ENCODE measurements around the gene AP5S1. TPM values are rescaled to one million over a fixed set of nuclear protein-coding genes. Genes with fewer than 3 reads are reported as not detected.

AP5S1 gene
- total RNA-seq, 1 donor from 2014 or later = 14.4 TPM

- H3K4me3 ChIP-seq (ENCODE audit: low read depth, low read length) = peak overlapping the region; percentile 99
- TF ChIP-seq, protein P1, sequence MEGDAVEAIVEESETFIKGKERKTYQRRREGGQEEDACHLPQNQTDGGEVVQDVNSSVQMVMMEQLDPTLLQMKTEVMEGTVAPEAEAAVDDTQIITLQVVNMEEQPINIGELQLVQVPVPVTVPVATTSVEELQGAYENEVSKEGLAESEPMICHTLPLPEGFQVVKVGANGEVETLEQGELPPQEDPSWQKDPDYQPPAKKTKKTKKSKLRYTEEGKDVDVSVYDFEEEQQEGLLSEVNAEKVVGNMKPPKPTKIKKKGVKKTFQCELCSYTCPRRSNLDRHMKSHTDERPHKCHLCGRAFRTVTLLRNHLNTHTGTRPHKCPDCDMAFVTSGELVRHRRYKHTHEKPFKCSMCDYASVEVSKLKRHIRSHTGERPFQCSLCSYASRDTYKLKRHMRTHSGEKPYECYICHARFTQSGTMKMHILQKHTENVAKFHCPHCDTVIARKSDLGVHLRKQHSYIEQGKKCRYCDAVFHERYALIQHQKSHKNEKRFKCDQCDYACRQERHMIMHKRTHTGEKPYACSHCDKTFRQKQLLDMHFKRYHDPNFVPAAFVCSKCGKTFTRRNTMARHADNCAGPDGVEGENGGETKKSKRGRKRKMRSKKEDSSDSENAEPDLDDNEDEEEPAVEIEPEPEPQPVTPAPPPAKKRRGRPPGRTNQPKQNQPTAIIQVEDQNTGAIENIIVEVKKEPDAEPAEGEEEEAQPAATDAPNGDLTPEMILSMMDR (conservative IDR thresholded peaks at IDR 0.05; ENCODE audit: low read depth, low read length) = no peak
- no peak for DNase-seq (ENCODE audit: low read depth)
Measured at GRCh38 chr20:3846378-3846739, 26.0 kb downstream of the AP5S1 start.

DNA sequence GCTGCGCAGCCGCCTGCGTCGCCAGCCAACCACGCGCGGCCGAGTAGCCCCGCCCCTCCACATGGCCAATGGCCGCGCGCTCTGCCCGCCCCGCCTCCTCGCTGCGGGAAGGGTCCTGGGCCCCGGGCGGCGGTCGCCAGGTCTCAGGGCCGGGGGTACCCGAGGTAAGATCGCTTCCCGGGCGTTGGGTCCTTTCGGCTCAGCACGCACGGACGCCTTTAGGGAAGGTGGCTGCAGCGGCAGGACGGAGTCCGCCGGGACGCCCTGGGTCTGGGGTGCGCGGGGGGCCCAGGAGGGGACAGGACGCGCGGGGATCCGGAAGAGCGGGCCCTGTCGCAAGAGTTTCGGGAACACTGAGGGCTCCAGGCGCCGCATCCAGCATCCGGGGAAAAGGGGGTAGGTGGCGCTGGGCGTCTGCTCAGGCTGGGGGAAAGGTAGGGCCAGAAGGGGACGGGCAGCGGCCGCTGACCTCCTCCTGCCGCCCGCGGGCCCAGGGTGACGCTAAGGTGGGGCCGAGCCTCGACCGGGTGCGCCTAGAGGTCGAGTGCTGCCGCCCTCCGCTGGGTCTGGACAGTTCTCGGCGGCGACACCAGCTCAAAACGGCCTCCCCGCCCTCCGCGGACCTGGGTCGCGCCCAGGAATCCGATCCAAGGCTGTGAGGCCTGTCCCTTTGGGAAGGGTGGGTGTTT, 26.5 kb downstream of the AP5S1 start, which contains the start of gene MAVS:
Gene MAVS, plus strand, starts transcription at position 95 of the 689 bp plus-strand sequence. CDS start 7,791 bp downstream, outside the sequence.
- DNase-seq (ENCODE audit: low read depth) = no peak
- TF ChIP-seq, protein P1 (conservative IDR thresholded peaks at IDR 0.05; ENCODE audit: low read depth, low read length) = no peak
- peak within 1 kb of the TSS; percentile 99 for H3K4me3 ChIP-seq (ENCODE audit: low read depth, low read length)

- H3K4me3 ChIP-seq (ENCODE audit: low read depth, low read length) = peak overlapping the region; percentile 99
- TF ChIP-seq, protein P1 (conservative IDR thresholded peaks at IDR 0.05; ENCODE audit: low read depth, low read length) = no peak
- DNase-seq (ENCODE audit: low read depth) = no peak
Measured at GRCh38 chr20:3847429-3847940, 27.1 kb downstream of the AP5S1 start.

- DNase-seq (ENCODE audit: low read depth) = no peak
- TF ChIP-seq, protein P1 (conservative IDR thresholded peaks at IDR 0.05; ENCODE audit: low read depth, low read length) = no peak
- no peak overlapping the region for H3K4me3 ChIP-seq (ENCODE audit: low read depth, low read length)
Measured at GRCh38 chr20:3848565-3848964, 28.2 kb downstream of the AP5S1 start.

GRCh38 chr20:3854462-3854871, 34.1 kb downstream of the AP5S1 start:
- no peak for DNase-seq (ENCODE audit: low read depth)
- no peak overlapping the region for H3K4me3 ChIP-seq (ENCODE audit: low read depth, low read length)
- TF ChIP-seq, protein P1 (conservative IDR thresholded peaks at IDR 0.05; ENCODE audit: low read depth, low read length) = no peak

DNA sequence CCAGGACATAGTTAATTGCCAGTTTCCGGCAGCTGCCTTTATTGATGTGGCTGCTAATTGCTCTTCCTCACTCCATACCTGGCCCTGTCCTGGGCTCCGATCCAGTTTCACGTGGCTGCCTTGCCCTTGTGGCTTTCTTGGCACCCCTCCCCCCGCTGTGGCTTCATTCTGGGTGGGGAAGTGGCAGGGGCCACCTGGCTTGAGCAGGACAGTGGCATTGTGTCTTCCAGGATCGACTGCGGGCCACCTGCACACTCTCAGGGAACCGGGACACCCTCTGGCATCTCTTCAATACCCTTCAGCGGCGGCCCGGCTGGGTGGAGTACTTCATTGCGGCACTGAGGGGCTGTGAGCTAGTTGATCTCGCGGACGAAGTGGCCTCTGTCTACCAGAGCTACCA, 37.1 kb downstream of the AP5S1 start:
- H3K4me3 ChIP-seq (ENCODE audit: low read depth, low read length) = no peak overlapping the region
- no peak for DNase-seq (ENCODE audit: low read depth)
- TF ChIP-seq, protein P1 (conservative IDR thresholded peaks at IDR 0.05; ENCODE audit: low read depth, low read length) = no peak

DNA sequence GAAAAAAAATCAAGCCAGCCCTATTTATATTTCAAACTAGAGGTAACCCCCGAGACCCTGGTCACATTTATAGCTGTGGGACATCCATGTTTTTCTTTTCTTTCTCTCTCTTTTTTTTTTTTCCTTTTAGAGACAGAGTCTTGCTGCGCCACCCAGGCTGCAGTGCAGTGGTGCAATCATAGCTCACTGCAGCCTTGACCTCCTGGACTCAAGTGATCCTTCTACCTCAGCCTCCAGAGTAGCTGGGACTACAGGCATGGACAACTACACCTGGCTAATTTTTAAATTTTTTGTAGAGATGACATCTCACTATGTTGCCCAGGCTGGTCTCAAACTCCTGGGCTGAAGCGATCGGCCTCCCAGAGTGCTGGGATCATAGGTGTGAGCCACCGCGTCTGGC, 38.3 kb downstream of the AP5S1 start:
- H3K4me3 ChIP-seq (ENCODE audit: low read depth, low read length) = no peak overlapping the region
- TF ChIP-seq, protein P1 (conservative IDR thresholded peaks at IDR 0.05; ENCODE audit: low read depth, low read length) = no peak
- no peak for DNase-seq (ENCODE audit: low read depth)
